SK-N-SH (cell line): ENCODE data around the gene TUT4. TPM values are rescaled to one million over a fixed set of nuclear protein-coding genes. Genes with fewer than 3 reads are reported as not detected.

Source experiments
- CTCF ChIA-PET: fragments of 300-600, 350-600 bp; formaldehyde crosslinking; extraction: SDS; loops from one replicate; lab custom pipeline; 2021; lab: Yijun Ruan, JAX
- POLR2A ChIA-PET: fragments of 350-600 bp; sonication (Branson Sonifier 250); formaldehyde crosslinking; extraction: SDS; loops from one replicate; lab custom pipeline; 2020; ENCODE audit warnings: antibody characterized with exemption, inconsistent platforms; lab: Yijun Ruan, JAX
- DNase-seq: peaks from one replicate; pipeline ENCODE4 v3.0.0; 2012
- H2AFZ ChIP-seq: fragments of 200-600 bp; sonication (generic); 2 replicates; pipeline ENCODE4 v1.8.1; 2016; ENCODE audit warnings: antibody characterized with exemption, mild to moderate bottlenecking, low read depth
- H3F3A ChIP-seq: fragments of 200-600 bp; sonication (generic); replicated peaks from 2 replicates; pipeline ENCODE3; 2016; ENCODE audit warnings: antibody characterized with exemption, mild to moderate bottlenecking; ENCODE audit not compliant: insufficient read depth
- H3K27ac ChIP-seq, 2 experiments: fragments of 200-500 bp in 1 of 2; fragments of 200-600 bp in 1 of 2; sonication (Bioruptor generic) in 1 of 2; sonication (generic), shearing (Covaris generic) in 1 of 2; 2 replicates each; pipeline versions ENCODE4 v1.5.1 to v1.6.1; 2014 to 2016; ENCODE audit warnings: low read depth in 2 of 2, inconsistent platforms in 1 of 2, low read length in 1 of 2, mild to moderate bottlenecking in 1 of 2, mixed read lengths in 1 of 2
- H3K27me3 ChIP-seq: fragments of 200-600 bp; sonication (generic), shearing (Covaris generic); 2 replicates; pipeline ENCODE4 v1.6.1; 2016; ENCODE audit warnings: mixed run types; ENCODE audit not compliant: insufficient read depth
- H3K36me3 ChIP-seq, 2 experiments: fragments of 200-500 bp in 1 of 2; fragments of 200-600 bp in 1 of 2; sonication (Bioruptor generic) in 1 of 2; sonication (generic) in 1 of 2; replicated peaks in 1 of 2; 2 replicates each; pipeline versions ENCODE3 to v1.5.1; 2014 to 2016; ENCODE audit warnings: low read length in 1 of 2, mild to moderate bottlenecking in 1 of 2; ENCODE audit not compliant: insufficient read depth in 2 of 2, control insufficient read depth in 1 of 2
- H3K4me1 ChIP-seq, 2 experiments: fragments of 200-500 bp in 1 of 2; fragments of 200-600 bp in 1 of 2; sonication (Bioruptor generic) in 1 of 2; sonication (generic), shearing (Covaris generic) in 1 of 2; 2 replicates each; pipeline versions ENCODE4 v1.5.1 to v1.6.1; 2014 to 2016; ENCODE audit warnings: low read depth in 1 of 2, low read length in 1 of 2, mixed run types in 1 of 2; ENCODE audit not compliant: insufficient read depth in 2 of 2, control insufficient read depth in 1 of 2
- H3K4me2 ChIP-seq: fragments of 200-600 bp; sonication (generic), shearing (Covaris generic); 2 replicates; pipeline ENCODE4 v1.6.1; 2017; ENCODE audit warnings: mixed run types
- H3K4me3 ChIP-seq, 2 experiments: fragments of 200-500 bp in 1 of 2; fragments of 200-600 bp in 1 of 2; sonication (Bioruptor generic) in 1 of 2; sonication (generic), shearing (Covaris generic) in 1 of 2; 2 replicates each; pipeline versions ENCODE4 v1.5.1 to v1.8.1; 2014 to 2016; ENCODE audit warnings: low read depth in 2 of 2, inconsistent platforms in 1 of 2, low read length in 1 of 2, mild to moderate bottlenecking in 1 of 2, mixed read lengths in 1 of 2, moderate library complexity in 1 of 2
- H3K79me2 ChIP-seq: fragments of 200-600 bp; sonication (generic); 2 replicates; pipeline ENCODE4 v1.8.1; 2017; ENCODE audit warnings: mild to moderate bottlenecking; ENCODE audit not compliant: insufficient read depth
- H3K9ac ChIP-seq: fragments of 200-600 bp; sonication (generic); 2 replicates; pipeline ENCODE4 v1.6.1; 2017; ENCODE audit warnings: mixed run types
- H3K9me2 ChIP-seq: fragments of 200-600 bp; sonication (generic); 2 replicates; pipeline ENCODE4 v1.6.1; 2017; ENCODE audit warnings: mixed run types
- H3K9me3 ChIP-seq: fragments of 200-600 bp; sonication (generic); 2 replicates; pipeline ENCODE4 v1.6.1; 2017; ENCODE audit warnings: mixed run types, mild to moderate bottlenecking, moderate library complexity
- H4K20me1 ChIP-seq: fragments of 200-600 bp; sonication (generic); 2 replicates; pipeline ENCODE4 v1.6.1; 2017; ENCODE audit warnings: mild to moderate bottlenecking, mixed run types; ENCODE audit not compliant: insufficient read depth
- CHD2 ChIP-seq: fragments of 150-350 bp; IDR thresholded peaks from 2 replicates; pipeline ENCODE4 v1.6.1; 2018; ENCODE audit warnings: low read length; ENCODE audit not compliant: partially characterized antibody
- EP300 ChIP-seq, 2 experiments: IDR thresholded peaks; 2 replicates each; pipeline versions ENCODE4 v1.4.0 to v1.6.1; 2012; ENCODE audit warnings: borderline replicate concordance in 1 of 2, low read depth in 1 of 2, low read length in 1 of 2
- FOXJ3 ChIP-seq: sonication (generic); formaldehyde crosslinking; IDR thresholded peaks from 2 replicates; pipeline ENCODE4 v1.5.1; 2020; ENCODE audit warnings: mild to moderate bottlenecking, missing genetic modification reagents
- FOXM1 ChIP-seq: IDR thresholded peaks from 2 replicates; pipeline ENCODE4 v1.4.0; 2012; ENCODE audit warnings: low read depth, mild to moderate bottlenecking
- MAX ChIP-seq: IDR thresholded peaks from 2 replicates; pipeline ENCODE4 v1.4.0; 2012; ENCODE audit warnings: low read depth
- MXI1 ChIP-seq: IDR thresholded peaks from 2 replicates; pipeline ENCODE4 v1.6.1; 2012; ENCODE audit warnings: mild to moderate bottlenecking, low read depth, low read length, improper control_type of control experiment
- NFIC ChIP-seq: IDR thresholded peaks from 2 replicates; pipeline ENCODE4 v1.4.0; 2012; ENCODE audit warnings: borderline replicate concordance
- POLR2AphosphoS5 ChIP-seq: IDR thresholded peaks from 2 replicates; pipeline ENCODE4 v1.6.1; 2012; ENCODE audit warnings: low read depth, low read length
- RAD21 ChIP-seq: IDR thresholded peaks from 2 replicates; pipeline ENCODE4 v1.6.1; 2012; ENCODE audit warnings: mild to moderate bottlenecking, low read length
- REST ChIP-seq: IDR thresholded peaks from 2 replicates; pipeline ENCODE4 v1.6.1; 2012; ENCODE audit warnings: mild to moderate bottlenecking, low read depth, low read length, moderate library complexity
- RFX5 ChIP-seq: IDR thresholded peaks from 2 replicates; pipeline ENCODE4 v1.6.1; 2012; ENCODE audit warnings: mild to moderate bottlenecking, improper control_type of control experiment, low read length
- SIN3A ChIP-seq: IDR thresholded peaks from 2 replicates; pipeline ENCODE4 v1.6.1; 2012; ENCODE audit warnings: low read depth, mild to moderate bottlenecking, low read length, moderate library complexity, borderline replicate concordance
- SMC3 ChIP-seq: IDR thresholded peaks from 2 replicates; pipeline ENCODE4 v1.6.1; 2012; ENCODE audit warnings: low read depth, low read length, improper control_type of control experiment
- TAF1 ChIP-seq: IDR thresholded peaks from 2 replicates; pipeline ENCODE4 v1.6.1; 2012; ENCODE audit warnings: low read depth, mild to moderate bottlenecking, low read length, moderate library complexity, borderline replicate concordance
- YY1 ChIP-seq: IDR thresholded peaks from 2 replicates; pipeline ENCODE4 v1.4.0; 2012; ENCODE audit warnings: low read depth, mild to moderate bottlenecking
- WGBS: methylation state at CpG from one replicate; pipeline ENCODE4 v1.1.6; 2017; ENCODE audit warnings: low lambda C conversion rate; 5-methylcytosine and 5-hydroxymethylcytosine counted together
- polyA plus RNA-seq, 3 experiments: library from polyadenylated mRNA; depleted of rRNA; stranded (reverse); fragments of >200 nt; gene quantifications; 2 replicates each; pipeline ENCODE4 v1.2.3, GENCODE V29; 2012
- TF ChIP-seq, protein P1 (sequence below): fragments of 150-350 bp; IDR thresholded peaks from 2 replicates; pipeline ENCODE4 v1.6.1; 2016; ENCODE audit warnings: mild to moderate bottlenecking, low read depth, low read length
- TF ChIP-seq, protein P2 (sequence below): IDR thresholded peaks from 2 replicates; pipeline ENCODE4; 2012
- TF ChIP-seq, protein P3 (sequence below): IDR thresholded peaks from 2 replicates; pipeline ENCODE4 v1.4.0; 2012; ENCODE audit warnings: low read depth, borderline replicate concordance

TUT4 gene
- polyA plus RNA-seq, 1 of the 3 experiments (the other 2 are of a cell fraction): 28.3 TPM

- CTCF ChIA-PET: interaction anchor here (0.7 to 1.9 kb wide), 5 partner anchors 40 to 149 kb away, joined by 3 to 15 read pairs (median 3); partner anchors contain the start of genes ORC1 and PRPF38A
- Histone ChIP-seq H4K20me1 (peaks cover 27% of the 10 kb centered on the region), H3F3A (peaks cover 18% of the 10 kb centered on the region), H3K79me2 (peaks cover 52% of the 10 kb centered on the region), H3K9me3 (no peaks in the 10 kb centered on the region), H3K27ac (peak overlapping the region; percentile 84 to 95), H3K27me3 (no peaks in the 10 kb centered on the region), H3K4me2 (peak overlapping the region; percentile 78), H3K9ac (peak overlapping the region; percentile 93), H3K4me1 (peaks cover 0 to 11% of the 10 kb centered on the region in 2 experiments), H3K36me3 (no peaks in the 10 kb centered on the region), H3K4me3 (peak overlapping the region; percentile 89 to 95), H3K9me2 (no peaks in the 10 kb centered on the region), H2AFZ (peak overlapping the region; percentile 62; the same call in 1 of the 2 replicates)
- POLR2A ChIA-PET: interaction anchor here (0.6 to 2.7 kb wide), 13 partner anchors 9 to 763 kb away, joined by 3 to 12 read pairs (median 3); partner anchors contain the start of genes GPX7, ORC1, PRPF38A and SHISAL2A
- TF ChIP-seq MXI1 (peak; percentile 16), TAF1 (peak; percentile 85; the same call in 1 of the 2 replicates), RAD21 (no peak), NFIC (0 out of 2 replicates have a peak, but pooled peaks have one; percentile 10), YY1 (0 out of 2 replicates have a peak, but pooled peaks have one; percentile 28), FOXJ3 (CRISPR knock-in tag) (no peak), SIN3A (no peak), FOXM1 (no peak), EP300 (IDR thresholded peaks at IDR 0.05; ENCODE audit: borderline replicate concordance in 1 of 2, low read depth in 1 of 2, low read length in 1 of 2) (no peak), SMC3 (no peak), POLR2AphosphoS5 (peak; percentile 92), MAX (peak; percentile 72), RFX5 (no peak), REST (no peak), CHD2 (peak; percentile 96)
- TF ChIP-seq, protein P1, sequence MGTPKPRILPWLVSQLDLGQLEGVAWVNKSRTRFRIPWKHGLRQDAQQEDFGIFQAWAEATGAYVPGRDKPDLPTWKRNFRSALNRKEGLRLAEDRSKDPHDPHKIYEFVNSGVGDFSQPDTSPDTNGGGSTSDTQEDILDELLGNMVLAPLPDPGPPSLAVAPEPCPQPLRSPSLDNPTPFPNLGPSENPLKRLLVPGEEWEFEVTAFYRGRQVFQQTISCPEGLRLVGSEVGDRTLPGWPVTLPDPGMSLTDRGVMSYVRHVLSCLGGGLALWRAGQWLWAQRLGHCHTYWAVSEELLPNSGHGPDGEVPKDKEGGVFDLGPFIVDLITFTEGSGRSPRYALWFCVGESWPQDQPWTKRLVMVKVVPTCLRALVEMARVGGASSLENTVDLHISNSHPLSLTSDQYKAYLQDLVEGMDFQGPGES: no peak
- TF ChIP-seq, protein P2, sequence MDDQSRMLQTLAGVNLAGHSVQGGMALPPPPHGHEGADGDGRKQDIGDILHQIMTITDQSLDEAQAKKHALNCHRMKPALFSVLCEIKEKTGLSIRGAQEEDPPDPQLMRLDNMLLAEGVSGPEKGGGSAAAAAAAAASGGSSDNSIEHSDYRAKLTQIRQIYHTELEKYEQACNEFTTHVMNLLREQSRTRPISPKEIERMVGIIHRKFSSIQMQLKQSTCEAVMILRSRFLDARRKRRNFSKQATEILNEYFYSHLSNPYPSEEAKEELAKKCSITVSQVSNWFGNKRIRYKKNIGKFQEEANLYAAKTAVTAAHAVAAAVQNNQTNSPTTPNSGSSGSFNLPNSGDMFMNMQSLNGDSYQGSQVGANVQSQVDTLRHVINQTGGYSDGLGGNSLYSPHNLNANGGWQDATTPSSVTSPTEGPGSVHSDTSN: no peak
- TF ChIP-seq, protein P3, sequence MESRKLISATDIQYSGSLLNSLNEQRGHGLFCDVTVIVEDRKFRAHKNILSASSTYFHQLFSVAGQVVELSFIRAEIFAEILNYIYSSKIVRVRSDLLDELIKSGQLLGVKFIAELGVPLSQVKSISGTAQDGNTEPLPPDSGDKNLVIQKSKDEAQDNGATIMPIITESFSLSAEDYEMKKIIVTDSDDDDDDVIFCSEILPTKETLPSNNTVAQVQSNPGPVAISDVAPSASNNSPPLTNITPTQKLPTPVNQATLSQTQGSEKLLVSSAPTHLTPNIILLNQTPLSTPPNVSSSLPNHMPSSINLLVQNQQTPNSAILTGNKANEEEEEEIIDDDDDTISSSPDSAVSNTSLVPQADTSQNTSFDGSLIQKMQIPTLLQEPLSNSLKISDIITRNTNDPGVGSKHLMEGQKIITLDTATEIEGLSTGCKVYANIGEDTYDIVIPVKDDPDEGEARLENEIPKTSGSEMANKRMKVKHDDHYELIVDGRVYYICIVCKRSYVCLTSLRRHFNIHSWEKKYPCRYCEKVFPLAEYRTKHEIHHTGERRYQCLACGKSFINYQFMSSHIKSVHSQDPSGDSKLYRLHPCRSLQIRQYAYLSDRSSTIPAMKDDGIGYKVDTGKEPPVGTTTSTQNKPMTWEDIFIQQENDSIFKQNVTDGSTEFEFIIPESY: peak; percentile 81; the same call in 1 of the 2 replicates
- peak; percentile 94 for DNase-seq
- 2% methylated on average over 23 of the region's 66 CpGs for WGBS
Measured at GRCh38 chr1:52553362-52554266, 722 bp upstream of the TUT4 start.
